Spleen (tissue), 7 donors: ENCODE results near the gene RPLP2.

Experiments
- POLR2A ChIP-seq, 3 donors: fragments of 450-650 bp; IDR thresholded peaks; one replicate each; pipeline ENCODE4 v1.5.1; 2017; ENCODE audit warnings: antibody characterized with exemption in 3 of 3, mild to moderate bottlenecking in 1 of 3
- POLR2AphosphoS5 ChIP-seq, 3 donors: sonication (generic); formaldehyde crosslinking; IDR thresholded peaks; one replicate each; pipeline ENCODE4 v1.5.1; 2017; ENCODE audit warnings: antibody characterized with exemption in 3 of 3
- TF ChIP-seq, protein P1 (sequence below), 11 experiments: fragments of 200-600 bp in 7 of 11; fragments of 450-650 bp in 4 of 11; sonication (generic) in 4 of 11; IDR thresholded peaks in 8 of 11; conservative IDR thresholded peaks in 3 of 11; 1 replicate in 7 of 11; 2 replicates in 4 of 11; pipeline versions ENCODE4 v1.4.0 to v1.8.0; 2016 to 2021; ENCODE audit warnings: antibody characterized with exemption in 11 of 11, inconsistent platforms in 4 of 11, mild to moderate bottlenecking in 1 of 11
- donor health status: DM: no; HTN: no; CAD: no; lungs with moderate emphysema.
- donor health status: DM: no; HTN: no; CAD: no.
- donor health status: DM: no; HTN: no; CAD: no.

DNA sequence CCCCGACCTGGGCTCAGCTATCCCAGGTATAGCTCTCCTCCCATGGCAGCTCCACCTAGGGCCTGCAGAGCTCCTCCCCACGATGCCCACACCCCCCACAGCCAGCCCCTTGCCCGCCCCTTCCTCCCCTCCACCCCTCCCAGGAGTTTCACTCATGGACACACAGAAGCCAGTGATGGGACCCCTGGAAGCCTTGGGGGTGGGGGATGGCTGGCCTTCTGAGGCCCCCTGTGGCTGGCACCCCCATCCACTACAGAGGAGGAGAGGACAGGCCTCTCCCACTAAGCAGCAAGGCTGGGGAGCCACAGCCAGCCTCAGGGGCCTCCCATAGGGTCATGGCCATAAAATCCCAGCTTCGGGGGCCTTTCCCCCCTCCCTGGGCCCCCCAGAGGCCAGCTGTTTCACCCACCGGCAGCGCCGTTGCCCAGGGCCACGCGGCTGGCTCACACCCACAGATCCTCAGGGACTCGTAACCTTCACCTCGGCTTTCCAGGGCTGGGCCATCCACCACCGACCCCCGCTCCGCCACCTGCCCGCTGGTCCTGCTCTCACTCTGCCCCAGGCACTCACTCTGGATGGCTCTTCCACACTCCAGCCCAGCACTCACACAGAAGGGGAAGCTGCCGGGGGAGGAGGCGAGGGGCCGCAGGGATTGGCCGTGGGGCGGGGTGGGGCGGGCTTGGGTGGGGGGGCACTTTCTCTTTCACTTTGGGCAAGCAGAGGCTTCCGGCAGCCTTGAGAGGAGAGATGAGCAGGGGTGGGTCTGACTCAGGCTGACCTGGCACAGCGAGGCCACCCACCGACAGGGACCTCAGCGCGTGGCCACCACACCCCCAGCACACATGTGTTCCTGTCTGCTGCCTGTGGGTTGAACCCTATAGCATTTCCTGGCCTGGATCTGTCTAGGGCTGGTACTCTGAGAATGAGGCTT lies 13.9 kb upstream of the RPLP2 start:
- TF ChIP-seq, protein P1, sequence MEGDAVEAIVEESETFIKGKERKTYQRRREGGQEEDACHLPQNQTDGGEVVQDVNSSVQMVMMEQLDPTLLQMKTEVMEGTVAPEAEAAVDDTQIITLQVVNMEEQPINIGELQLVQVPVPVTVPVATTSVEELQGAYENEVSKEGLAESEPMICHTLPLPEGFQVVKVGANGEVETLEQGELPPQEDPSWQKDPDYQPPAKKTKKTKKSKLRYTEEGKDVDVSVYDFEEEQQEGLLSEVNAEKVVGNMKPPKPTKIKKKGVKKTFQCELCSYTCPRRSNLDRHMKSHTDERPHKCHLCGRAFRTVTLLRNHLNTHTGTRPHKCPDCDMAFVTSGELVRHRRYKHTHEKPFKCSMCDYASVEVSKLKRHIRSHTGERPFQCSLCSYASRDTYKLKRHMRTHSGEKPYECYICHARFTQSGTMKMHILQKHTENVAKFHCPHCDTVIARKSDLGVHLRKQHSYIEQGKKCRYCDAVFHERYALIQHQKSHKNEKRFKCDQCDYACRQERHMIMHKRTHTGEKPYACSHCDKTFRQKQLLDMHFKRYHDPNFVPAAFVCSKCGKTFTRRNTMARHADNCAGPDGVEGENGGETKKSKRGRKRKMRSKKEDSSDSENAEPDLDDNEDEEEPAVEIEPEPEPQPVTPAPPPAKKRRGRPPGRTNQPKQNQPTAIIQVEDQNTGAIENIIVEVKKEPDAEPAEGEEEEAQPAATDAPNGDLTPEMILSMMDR (IDR thresholded peaks at IDR 0.05 in 8 of 11, conservative IDR thresholded peaks at IDR 0.05 in 3 of 11), result no peak
- TF ChIP-seq POLR2A (IDR thresholded peaks at IDR 0.05) (no peak), POLR2AphosphoS5 (IDR thresholded peaks at IDR 0.05) (peak; percentile 71 to 78 (median 77))
